Fibroblast of skin of right quadriceps (primary cell): Measurements from ENCODE around the gene OR56A4.
A peak's percentile ranks its signal among the peaks of the same experiment; 100 is the strongest.

ENCODE experiments used
- DNase-seq: peaks from one replicate; pipeline ENCODE4 v3.0.0-alpha.2; 2013

The OR56A4 gene, protein sequence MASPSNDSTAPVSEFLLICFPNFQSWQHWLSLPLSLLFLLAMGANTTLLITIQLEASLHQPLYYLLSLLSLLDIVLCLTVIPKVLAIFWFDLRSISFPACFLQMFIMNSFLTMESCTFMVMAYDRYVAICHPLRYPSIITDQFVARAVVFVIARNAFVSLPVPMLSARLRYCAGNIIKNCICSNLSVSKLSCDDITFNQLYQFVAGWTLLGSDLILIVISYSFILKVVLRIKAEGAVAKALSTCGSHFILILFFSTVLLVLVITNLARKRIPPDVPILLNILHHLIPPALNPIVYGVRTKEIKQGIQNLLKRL

GRCh38 chr11:6006846-6007245 lies at the start of gene OR56A4:
Gene OR56A4, minus strand, starts transcription at chr11:6006946. Its CDS starts 3,954 bp downstream, at chr11:6002992.
- DNase-seq, result no peak

DNA sequence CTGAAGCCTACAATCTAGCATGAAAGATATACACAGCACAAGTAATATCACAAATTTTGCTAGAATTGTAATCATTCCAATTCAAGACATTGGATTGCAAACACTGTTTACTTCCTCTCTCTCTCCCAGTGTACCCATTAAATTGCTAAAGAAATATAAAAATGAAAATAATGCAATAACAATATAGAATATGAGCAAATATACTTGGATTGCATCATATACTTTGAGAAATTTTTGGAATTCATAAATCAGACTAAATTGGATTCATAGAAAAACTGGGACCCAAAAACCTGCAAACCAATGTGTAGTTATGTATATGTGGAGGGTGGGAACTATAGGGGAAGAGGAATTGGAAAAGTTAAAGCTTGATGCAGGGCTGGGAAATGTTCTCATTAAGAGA lies 48.8 kb upstream of the OR56A4 start:
- DNase-seq, result no peak

DNA sequence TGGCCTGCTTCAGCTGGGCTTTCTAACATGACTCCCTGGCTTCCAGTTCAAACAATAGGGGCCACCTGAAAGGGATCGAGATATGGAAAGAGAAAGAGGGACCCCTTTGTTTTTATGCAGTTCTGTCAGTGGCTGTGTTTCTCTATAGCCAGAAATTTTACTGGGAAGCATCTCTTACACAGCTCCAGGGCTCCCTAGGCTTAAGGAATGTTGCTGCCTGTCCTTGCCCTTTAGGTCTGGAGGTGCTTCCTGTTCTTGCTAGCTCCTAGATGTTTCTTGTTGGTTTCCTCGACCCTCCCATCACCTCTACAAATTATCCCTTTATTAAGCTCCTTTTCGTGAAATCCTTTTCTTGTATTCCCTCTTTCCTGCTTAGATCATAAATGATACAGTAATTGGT lies 45.6 kb upstream of the OR56A4 start:
- no peak for DNase-seq

GRCh38 chr11:6040874-6041273 lies 34.1 kb upstream of the OR56A4 start:
- no peak for DNase-seq

- DNase-seq, result no peak
Measured at GRCh38 chr11:6030708-6031405, 24.1 kb upstream of the OR56A4 start, which contains the start of gene OR56A1. Gene OR56A1, minus strand, starts transcription at chr11:6030758. Its CDS starts 3,066 bp downstream, at chr11:6027692.

- no peak for DNase-seq
Measured at GRCh38 chr11:6027501-6027900, 20.8 kb upstream of the OR56A4 start.

- DNase-seq, result no peak
Measured at GRCh38 chr11:6025056-6025455, 18.3 kb upstream of the OR56A4 start.

DNA sequence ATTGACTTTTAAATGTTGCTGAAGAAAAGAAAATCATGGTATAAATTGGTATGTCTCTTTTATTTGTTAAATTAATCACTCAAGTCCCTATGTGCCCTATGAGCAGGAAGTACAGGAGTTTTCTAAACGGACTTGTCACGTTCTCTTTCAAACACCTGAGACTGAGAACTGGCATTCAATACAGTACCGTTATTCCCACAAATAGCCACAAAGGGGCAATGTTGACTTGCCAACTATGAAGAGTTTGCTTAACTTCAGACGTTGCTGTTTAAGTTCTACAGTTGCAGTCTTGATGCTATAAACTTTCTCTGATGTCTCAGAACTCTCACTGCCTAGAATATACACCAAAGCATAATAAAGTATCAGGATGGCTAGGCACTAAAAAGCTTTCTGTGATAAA lies 16.2 kb upstream of the OR56A4 start:
- peak; percentile 10 for DNase-seq

DNA sequence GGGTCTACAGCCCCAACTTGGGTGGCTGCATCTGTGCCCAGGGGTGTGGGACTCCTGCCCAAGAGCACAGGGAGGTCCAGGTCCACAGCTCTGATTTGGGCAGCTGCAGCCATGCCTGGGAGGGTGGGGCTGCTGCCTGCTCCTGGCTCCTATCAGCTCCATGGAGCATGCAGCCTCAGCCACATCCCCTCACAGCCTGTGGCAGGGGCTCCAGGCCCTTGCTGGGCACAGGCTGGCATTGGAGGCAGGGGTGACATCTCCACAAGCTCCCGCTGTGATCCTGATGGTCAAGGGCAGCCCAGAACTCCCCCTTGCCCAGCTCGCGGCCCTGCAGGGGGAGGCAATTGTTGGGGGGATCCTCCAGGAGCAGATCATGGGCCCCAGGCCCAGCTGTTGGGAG lies 6.3 kb upstream of the OR56A4 start:
- no peak for DNase-seq

- no peak for DNase-seq
Measured at GRCh38 chr11:6012035-6012668, 5.4 kb upstream of the OR56A4 start.

DNA sequence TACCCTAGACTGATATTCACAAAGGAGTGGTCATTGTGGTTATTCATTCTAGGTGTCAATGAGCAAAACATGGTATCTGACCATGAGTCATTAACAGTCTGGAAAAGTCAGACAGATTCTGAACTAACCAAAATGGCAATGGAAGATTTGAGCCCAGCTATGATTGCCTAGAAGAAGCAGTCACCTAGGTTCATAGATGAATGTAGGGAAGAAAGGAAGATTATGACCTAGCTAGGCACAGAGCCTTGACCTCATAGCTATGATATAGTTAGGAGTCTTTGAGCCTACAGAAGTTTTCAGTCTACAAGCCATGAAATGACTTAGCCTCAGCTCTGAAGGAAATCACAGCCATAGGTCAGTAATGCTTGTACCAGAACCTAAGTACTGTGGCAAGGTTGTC lies 351 bp downstream of the OR56A4 start:
- no peak for DNase-seq

GRCh38 chr11:6002202-6002699 lies 4.5 kb downstream of the OR56A4 start:
- DNase-seq, result no peak

DNA sequence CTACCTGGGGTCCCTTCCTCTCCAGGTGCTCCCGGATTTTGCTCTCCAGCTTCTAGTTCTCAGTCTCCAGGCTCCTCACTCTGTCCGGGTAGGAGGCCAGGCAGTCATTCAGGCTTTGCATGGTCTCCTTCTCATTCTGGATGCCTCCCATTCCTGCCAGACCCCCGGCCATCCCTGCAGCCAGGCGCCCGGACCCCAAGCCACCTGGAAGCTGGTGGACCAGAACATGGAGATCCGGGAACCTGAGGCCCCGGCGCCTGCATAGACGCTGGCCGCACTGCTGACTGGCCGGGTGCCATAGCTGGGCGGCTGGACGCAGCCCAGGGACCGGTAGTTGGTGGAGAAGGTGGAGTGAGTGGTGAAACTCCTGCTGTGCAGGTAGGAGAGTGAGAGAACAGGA lies 12.0 kb downstream of the OR56A4 start:
- DNase-seq, result no peak

DNA sequence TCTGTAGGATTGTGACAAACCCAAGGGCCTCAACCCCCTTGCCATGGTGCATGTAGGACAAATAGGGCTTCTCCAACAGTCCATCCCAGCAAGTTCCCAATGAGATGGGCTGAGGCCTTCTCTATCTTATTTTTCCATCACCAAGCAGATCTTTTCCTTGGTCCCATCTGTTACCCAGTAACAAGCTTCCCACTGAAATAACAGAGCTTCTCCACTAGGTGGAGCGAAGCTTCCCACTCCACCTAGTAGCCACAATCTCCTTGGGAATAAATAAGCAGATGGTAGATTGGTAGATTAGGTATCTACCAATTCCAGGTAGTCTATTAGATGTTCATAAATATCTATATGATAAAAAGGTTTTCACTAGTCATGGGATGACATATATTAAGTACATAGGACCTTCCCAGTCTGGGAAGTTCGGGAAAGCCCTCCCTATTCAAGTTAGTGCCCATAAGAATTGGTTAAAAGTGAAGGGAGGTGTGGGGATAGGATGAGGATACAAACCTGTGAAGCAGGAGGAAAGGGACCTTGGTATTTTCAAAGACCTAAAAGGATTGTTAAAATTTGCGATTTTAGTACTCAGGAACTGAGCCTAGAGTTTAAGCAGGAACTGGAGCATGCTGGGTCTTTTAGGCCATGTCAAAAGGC lies 14.0 kb downstream of the OR56A4 start:
- no peak for DNase-seq

GRCh38 chr11:5992150-5992549 lies 14.6 kb downstream of the OR56A4 start:
- DNase-seq, result no peak

GRCh38 chr11:5989203-5989602 lies 17.5 kb downstream of the OR56A4 start:
- DNase-seq, result no peak

DNA sequence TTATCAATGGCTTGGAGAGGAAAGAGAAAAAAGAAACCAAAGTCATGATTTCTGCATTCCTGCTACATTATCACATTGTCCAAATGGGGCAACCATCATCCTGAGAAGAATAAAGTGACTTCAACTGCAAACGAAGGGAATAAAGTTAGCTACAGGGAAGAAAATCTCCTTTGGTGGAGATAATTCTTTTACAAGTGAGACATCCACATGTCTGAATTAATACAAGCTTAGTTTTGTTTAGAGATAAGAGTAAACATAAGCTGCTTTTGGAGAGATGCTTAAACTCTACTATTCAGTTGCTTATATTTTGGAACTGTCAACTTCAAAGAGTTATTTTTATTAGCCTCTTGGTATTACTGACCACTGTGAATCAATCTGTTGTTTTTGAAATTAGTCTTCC lies 19.9 kb downstream of the OR56A4 start, which contains the start of gene OR52L1:
OR52L1 (minus strand) TSS at position 101 of the 400 bp plus-strand sequence; CDS start at position 46, 55 bp downstream.
- no peak for DNase-seq

GRCh38 chr11:5983443-5983842 lies 23.3 kb downstream of the OR56A4 start:
- no peak for DNase-seq

DNA sequence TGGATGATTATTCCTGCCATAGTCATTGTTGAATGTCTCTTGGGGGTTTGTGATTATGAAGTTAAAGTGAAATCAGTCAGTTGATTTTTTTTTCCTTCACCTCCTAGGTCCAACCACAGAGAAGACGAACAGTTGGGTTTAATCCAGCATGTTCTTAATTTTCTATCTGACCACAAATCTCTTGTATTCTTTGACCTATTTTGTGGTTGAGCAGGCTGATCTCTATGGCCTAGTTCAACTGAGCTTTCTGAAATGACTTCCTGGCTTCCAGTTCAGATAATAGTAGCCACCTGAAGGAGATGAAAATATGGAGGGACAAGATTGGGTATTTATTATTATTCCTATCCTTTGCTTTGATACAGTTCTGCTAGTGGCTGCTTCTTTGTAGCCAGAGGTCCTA lies 33.2 kb downstream of the OR56A4 start:
- no peak for DNase-seq

GRCh38 chr11:5968394-5968793 lies 38.4 kb downstream of the OR56A4 start, which contains the start of gene OR56A5:
Gene OR56A5, minus strand, starts transcription at chr11:5968494. Its CDS starts 0 bp downstream, at chr11:5968494.
- DNase-seq, result no peak

- DNase-seq, result no peak
Measured at GRCh38 chr11:5967708-5968107, 39.0 kb downstream of the OR56A4 start.

DNA sequence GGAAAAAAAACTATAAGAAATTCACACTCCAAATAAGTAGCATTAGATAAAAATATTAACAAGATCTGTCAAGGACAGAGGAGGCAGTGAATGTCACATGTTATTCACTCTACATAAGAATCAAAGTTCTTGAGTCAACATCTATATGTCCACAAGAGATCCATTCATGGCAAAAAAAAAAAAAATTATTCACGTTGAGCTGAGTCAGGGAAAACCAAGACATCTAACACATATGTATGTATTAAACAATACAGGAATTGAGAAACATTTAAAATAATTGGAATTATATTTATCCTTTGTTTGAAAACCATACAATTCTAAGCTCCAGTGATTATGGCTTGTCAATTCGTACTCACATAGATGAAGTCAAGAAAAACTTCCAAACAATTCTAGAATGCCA lies 39.8 kb downstream of the OR56A4 start:
- no peak for DNase-seq
